ENCODE results near the gene ZC3H7B.
"Not testable (repeated sequence)": the region's sequence is repeated elsewhere in the genome, so short reads cannot be mapped to it uniquely, and the experiment has no call there.

ZC3H7B gene

GRCh38 chr22:41301085-41302020 lies at the start of gene ZC3H7B:
ZC3H7B (plus strand) TSS chr22:41301525; CDS start chr22:41320661, 19,136 bp downstream.
- in situ Hi-C loops (cut with HindIII; ENCODE audit: low sequenced_read_pairs): no loop called here

- in situ Hi-C loops (cut with HindIII; ENCODE audit: low sequenced_read_pairs): no loop called here
These were observed 49.0 kb upstream of the ZC3H7B start for GRCh38 chr22:41252365-41252764.

DNA sequence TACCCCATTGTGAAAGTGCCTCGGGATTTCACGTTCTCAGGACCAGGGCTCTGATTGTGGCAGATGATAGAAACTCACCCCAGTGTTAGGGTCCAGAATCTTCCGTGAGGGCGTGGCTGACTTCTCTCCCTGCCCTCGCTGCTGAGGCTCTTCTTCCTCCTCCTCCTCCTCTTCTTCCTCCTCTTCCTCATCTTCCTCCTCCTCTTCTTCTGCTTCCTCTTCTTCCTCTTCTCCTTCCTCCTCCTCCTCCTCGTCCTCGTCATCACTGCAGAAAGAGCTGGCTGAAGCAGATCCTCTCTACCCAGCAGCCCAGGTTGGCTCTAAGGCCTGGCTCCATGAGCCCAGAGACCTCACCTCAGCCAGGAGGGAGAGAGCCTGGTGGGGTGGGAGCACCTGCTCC lies 47.1 kb upstream of the ZC3H7B start:
- in situ Hi-C loops (cut with HindIII; ENCODE audit: low sequenced_read_pairs): no loop called here

GRCh38 chr22:41256254-41257253 lies 44.8 kb upstream of the ZC3H7B start:
- in situ Hi-C loops (cut with HindIII; ENCODE audit: low sequenced_read_pairs): no loop called here

DNA sequence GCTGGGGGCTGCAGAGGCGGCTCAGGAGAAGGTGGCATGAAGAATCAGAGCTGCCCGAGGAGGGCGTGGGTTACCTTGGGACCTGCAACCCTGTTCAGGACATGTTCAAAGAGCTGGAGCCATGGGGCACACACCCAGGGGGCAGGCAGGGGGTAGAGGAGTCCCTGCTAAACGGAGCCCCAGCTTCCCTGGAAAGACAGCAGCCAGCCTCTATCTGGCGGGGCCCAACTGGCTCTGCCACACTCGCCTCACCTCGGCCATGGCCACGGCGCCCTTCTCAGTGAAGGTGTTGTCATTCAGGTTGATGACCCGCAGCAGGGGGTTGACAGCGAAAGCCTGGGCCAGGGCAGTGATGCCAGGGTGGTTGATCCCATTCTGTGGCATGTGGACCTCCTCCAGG lies 43.6 kb upstream of the ZC3H7B start:
- in situ Hi-C loops (cut with HindIII; ENCODE audit: low sequenced_read_pairs): no loop called here

DNA sequence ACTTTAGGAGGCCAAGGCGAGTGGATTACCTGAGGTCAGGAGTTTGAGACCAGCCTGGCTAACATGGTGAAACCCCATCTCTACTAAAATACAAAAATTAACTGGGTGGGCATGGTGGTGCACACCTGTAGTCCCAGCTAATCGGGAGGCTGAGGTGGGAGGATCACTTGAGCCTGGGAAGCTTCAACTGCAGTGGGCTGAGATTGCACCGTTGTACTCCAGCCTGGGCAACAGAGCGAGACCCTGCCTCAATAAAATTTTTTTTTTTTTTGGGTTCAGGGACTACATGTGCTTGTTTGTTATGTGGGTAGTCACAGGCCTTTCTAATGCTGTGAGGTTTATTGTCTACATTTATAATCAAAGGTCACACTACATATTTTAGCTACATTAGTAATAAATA lies 41.6 kb upstream of the ZC3H7B start:
- in situ Hi-C loops (cut with HindIII; ENCODE audit: low sequenced_read_pairs): not testable (repeated sequence)

DNA sequence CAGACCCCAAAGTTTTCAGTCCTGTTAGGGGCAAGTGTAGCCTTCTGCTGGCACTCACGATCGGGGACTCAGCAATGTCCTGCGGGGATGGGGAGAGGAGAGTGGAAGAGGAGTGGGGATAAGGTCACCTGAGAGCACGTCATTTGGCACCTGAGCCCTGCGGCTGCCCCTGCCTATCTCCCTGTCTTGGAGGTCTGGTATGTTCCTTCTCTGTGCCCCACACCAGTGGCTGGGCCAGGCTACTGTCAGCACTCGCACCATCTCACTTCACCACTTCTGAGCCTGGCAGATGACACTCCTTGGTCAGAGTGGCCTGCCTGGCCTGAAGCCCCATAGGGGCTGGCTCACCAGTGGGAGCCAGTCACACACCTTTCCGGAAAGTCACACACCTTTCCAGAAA lies 40.5 kb upstream of the ZC3H7B start:
- in situ Hi-C loops (cut with HindIII; ENCODE audit: low sequenced_read_pairs): no loop called here

- in situ Hi-C loops (cut with HindIII; ENCODE audit: low sequenced_read_pairs): no loop called here
These were observed 39.6 kb upstream of the ZC3H7B start for GRCh38 chr22:41261541-41262249.

DNA sequence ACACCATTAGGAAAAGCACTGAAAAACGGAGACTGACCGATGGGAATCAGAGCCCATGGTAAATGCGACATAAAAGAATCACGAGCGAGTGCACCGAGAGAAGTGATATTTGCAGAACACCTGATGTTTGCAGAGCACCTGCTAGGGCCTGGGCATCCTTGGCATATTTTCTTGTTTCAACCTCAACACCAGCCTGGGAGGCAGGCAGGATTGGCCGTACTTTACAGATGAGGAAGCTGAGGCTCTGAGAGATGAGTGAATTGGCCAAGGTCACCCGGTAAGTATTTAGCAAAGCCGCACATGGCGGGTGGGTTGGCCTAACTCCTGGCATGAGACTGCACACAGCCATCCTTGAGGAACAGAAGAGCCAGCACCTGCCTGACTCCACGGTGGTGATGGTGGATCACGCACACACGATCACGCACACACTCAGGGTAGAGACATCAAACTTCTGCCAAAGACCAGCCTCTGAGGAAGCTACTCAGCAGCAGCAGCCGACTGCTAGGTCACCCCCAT lies 39.0 kb upstream of the ZC3H7B start:
- in situ Hi-C loops (cut with HindIII; ENCODE audit: low sequenced_read_pairs): no loop called here

GRCh38 chr22:41263704-41264103 lies 37.6 kb upstream of the ZC3H7B start:
- in situ Hi-C loops (cut with HindIII; ENCODE audit: low sequenced_read_pairs): no loop called here

DNA sequence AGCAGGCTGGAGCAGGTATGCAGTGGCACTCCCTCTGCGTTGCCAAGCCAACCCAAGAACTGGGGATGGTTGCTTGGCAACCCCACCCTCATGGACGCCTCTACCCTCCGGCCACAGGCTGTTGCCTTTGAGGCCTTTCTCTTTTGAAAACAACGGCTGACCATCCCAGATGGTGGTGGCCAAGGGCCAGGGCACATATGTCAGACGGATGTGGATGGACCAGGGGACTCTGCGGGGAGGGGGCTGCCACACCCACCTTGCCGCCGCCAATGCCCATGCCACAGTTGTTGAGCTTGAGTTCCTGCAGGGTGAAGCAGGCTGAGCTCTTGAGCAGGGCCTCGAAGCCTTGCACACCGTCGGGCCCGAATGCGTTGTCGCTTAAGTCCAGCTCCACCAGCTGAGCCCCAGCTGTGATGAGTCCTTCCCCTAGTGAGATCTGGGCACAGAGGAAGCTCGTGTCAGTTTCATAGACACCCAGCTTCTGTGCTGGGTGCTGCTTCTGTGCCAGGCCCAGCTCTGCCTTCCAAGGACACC lies 36.9 kb upstream of the ZC3H7B start:
- in situ Hi-C loops (cut with HindIII; ENCODE audit: low sequenced_read_pairs): no loop called here

DNA sequence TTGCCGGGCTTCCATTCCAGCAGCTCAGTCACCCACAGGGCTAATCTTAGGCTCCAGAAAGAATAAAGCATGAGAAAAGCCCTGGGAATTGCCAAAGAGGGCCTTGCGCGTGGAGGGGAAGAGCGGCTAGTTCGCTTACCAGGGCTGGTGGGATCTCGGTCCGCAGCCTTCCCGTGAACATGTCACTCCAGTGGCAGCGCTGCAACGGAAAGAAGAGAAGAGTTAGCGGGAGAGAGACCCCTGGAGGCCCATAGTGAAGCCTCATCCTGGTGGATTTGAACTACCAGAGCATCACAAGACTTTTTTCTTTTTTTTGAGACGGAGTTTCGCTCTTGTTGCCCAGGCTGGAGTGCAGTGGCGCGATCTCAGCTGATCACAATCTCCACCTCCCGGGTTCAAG lies 33.4 kb upstream of the ZC3H7B start:
- in situ Hi-C loops (cut with HindIII; ENCODE audit: low sequenced_read_pairs): no loop called here

GRCh38 chr22:41271787-41272186 lies 29.5 kb upstream of the ZC3H7B start:
- in situ Hi-C loops (cut with HindIII; ENCODE audit: low sequenced_read_pairs): no loop called here

- in situ Hi-C loops (cut with HindIII; ENCODE audit: low sequenced_read_pairs): no loop called here
These were observed 28.2 kb upstream of the ZC3H7B start for GRCh38 chr22:41273128-41273527.

- in situ Hi-C loops (cut with HindIII; ENCODE audit: low sequenced_read_pairs): no loop called here
These were observed 26.5 kb upstream of the ZC3H7B start for GRCh38 chr22:41274856-41275255.

GRCh38 chr22:41280065-41280464 lies 21.3 kb upstream of the ZC3H7B start:
- in situ Hi-C loops (cut with HindIII; ENCODE audit: low sequenced_read_pairs): no loop called here

- in situ Hi-C loops (cut with HindIII; ENCODE audit: low sequenced_read_pairs): no loop called here
These were observed 20.5 kb upstream of the ZC3H7B start for GRCh38 chr22:41280854-41281253.

DNA sequence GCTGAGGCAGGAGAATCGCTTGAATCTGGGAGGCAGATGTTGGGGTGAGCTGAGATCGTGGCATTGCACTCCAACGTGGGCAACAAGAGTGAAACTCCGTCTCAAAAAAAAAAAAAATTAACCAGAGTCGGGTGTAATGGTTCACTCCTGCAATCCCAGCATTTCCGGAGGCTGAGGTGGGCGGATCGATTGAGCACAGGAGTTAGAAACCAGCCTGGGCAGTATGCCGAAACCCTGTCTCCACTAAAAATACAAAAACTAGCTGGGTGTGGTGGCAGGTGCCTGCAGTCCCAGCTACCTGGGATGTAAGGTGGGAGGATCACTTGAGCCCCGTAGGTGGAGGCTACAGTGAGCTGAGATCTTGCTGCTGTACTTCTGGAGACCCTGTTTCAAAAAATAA lies 16.9 kb upstream of the ZC3H7B start:
- in situ Hi-C loops (cut with HindIII; ENCODE audit: low sequenced_read_pairs): no loop called here

- in situ Hi-C loops (cut with HindIII; ENCODE audit: low sequenced_read_pairs): no loop called here
These were observed 15.9 kb upstream of the ZC3H7B start for GRCh38 chr22:41285441-41285819.

GRCh38 chr22:41285820-41286638 lies 15.3 kb upstream of the ZC3H7B start, which contains the start of gene RANGAP1:
RANGAP1 (minus strand) TSS chr22:41286187; CDS start chr22:41281044, 5,143 bp downstream.
- in situ Hi-C loops (cut with HindIII; ENCODE audit: low sequenced_read_pairs): no loop called here
